ENCODE results near the gene WDR74. TPM values are rescaled to one million over a fixed set of nuclear protein-coding genes. Genes with fewer than 3 reads are reported as not detected.
A peak's percentile ranks its signal among the peaks of the same experiment; 100 is the strongest.
"Not testable (repeated sequence)": the region's sequence is repeated elsewhere in the genome, so short reads cannot be mapped to it uniquely, and the experiment has no call there.

WDR74 gene
- total RNA-seq, 5 donors from 2014 or later (not counting 1 experiment from before 2014, with no cell fraction given) = 91.3 to 239 (median 103) TPM

GRCh38 chr11:62828130-62828529 lies 11.3 kb downstream of the WDR74 start:
- H3K27me3 Mint-ChIP-seq; H3K9me3 ChIP-seq; H3K9me3 Mint-ChIP-seq; H3K27ac ChIP-seq (ENCODE audit: low read length); H3K27me3 ChIP-seq (replicated peaks in 1 of 2; ENCODE audit: control insufficient read depth in 2 of 2, extremely low read depth in 1 of 2, insufficient read depth in 2 of 2, low read length in 1 of 2); DNase-seq; H3K4me3 ChIP-seq (ENCODE audit: control insufficient read depth in 1 of 2, extremely low read depth in 1 of 2, low read length in 1 of 2); H3K27ac Mint-ChIP-seq; ATAC-seq (replicated peaks in 1 of 4); H3K4me3 Mint-ChIP-seq: not testable (repeated sequence)
- ChIA-PET CTCF (interaction anchor here in 1 of 2 donors (0.6 kb wide), 1 partner anchor 53 kb away, joined by 8 read pairs; no protein-coding TSS in a partner anchor), POLR2A (interaction anchor here (0.6 to 2.5 kb wide), 6 partner anchors 12 to 732 kb away, joined by 3 to 6 read pairs (median 3); no protein-coding TSS in a partner anchor)
- peaks cover 13 to 39% of the 10 kb centered on the region in 2 experiments for H3K4me1 ChIP-seq (ENCODE audit: control insufficient read depth in 1 of 2, extremely low read depth in 1 of 2, insufficient read depth in 2 of 2, low read length in 2 of 2)
- peaks cover 29% of the 10 kb centered on the region for H3K36me3 Mint-ChIP-seq
- peaks cover 11 to 52% of the 10 kb centered on the region in 2 donors for H3K36me3 ChIP-seq (ENCODE audit: control insufficient read depth in 2 of 2, extremely low read depth in 1 of 2, insufficient read depth in 1 of 2, low read length in 1 of 2)
- H3K4me1 Mint-ChIP-seq = peaks cover 26 to 47% (median 38%) of the 10 kb centered on the region in 3 donors
- WGBS (ENCODE audit: insufficient coverage) = 92% methylated on average over 4 of the region's 8 CpGs

- Mint-ChIP-seq H3K9me3 (no peaks in the 10 kb centered on the region), H3K27me3 (no peaks in the 10 kb centered on the region), H3K4me3 (no peak overlapping the region), H3K27ac (no peak overlapping the region), H3K36me3 (peaks cover 45% of the 10 kb centered on the region), H3K4me1 (peaks cover 0 to 22% (median 13%) of the 10 kb centered on the region in 3 donors)
- ChIA-PET CTCF (no interaction called here), POLR2A (interaction anchor here (0.9 to 1.3 kb wide), 3 partner anchors 11 to 18 kb away, joined by 3 to 4 read pairs (median 3); no protein-coding TSS in a partner anchor)
- WGBS (ENCODE audit: insufficient coverage) = 92% methylated on average over 2 of the region's 3 CpGs
- no peak for DNase-seq
- H3K9me3 ChIP-seq = no peaks in the 10 kb centered on the region
- no peak overlapping the region for H3K4me3 ChIP-seq (ENCODE audit: control insufficient read depth in 1 of 2, extremely low read depth in 1 of 2, low read length in 1 of 2)
- ATAC-seq (replicated peaks in 1 of 4) = no peak
- H3K27me3 ChIP-seq (replicated peaks in 1 of 2; ENCODE audit: control insufficient read depth in 2 of 2, extremely low read depth in 1 of 2, insufficient read depth in 2 of 2, low read length in 1 of 2) = no peaks in the 10 kb centered on the region
- peaks cover 0 to 5% of the 10 kb centered on the region in 2 experiments for H3K4me1 ChIP-seq (ENCODE audit: control insufficient read depth in 1 of 2, extremely low read depth in 1 of 2, insufficient read depth in 2 of 2, low read length in 2 of 2)
- peaks cover 26 to 83% of the 10 kb centered on the region in 2 donors for H3K36me3 ChIP-seq (ENCODE audit: control insufficient read depth in 2 of 2, extremely low read depth in 1 of 2, insufficient read depth in 1 of 2, low read length in 1 of 2)
- H3K27ac ChIP-seq (ENCODE audit: low read length) = no peak overlapping the region
Measured at GRCh38 chr11:62823677-62824076, 15.7 kb downstream of the WDR74 start.

- WGBS (ENCODE audit: insufficient coverage) = 88% methylated on average over 3 of the region's 4 CpGs
- H3K36me3 Mint-ChIP-seq = peaks cover 18% of the 10 kb centered on the region
Measured at GRCh38 chr11:62817129-62817528, 22.3 kb downstream of the WDR74 start.

GRCh38 chr11:62816557-62816956 lies 22.8 kb downstream of the WDR74 start:
- Mint-ChIP-seq H3K36me3 (peaks cover 18% of the 10 kb centered on the region), H3K4me3 (no peak overlapping the region), H3K4me1 (no peaks in the 10 kb centered on the region), H3K27ac (no peak overlapping the region), H3K9me3 (no peaks in the 10 kb centered on the region), H3K27me3 (no peaks in the 10 kb centered on the region)
- Histone ChIP-seq H3K4me3 (ENCODE audit: control insufficient read depth in 1 of 2, extremely low read depth in 1 of 2, low read length in 1 of 2) (no peak overlapping the region), H3K27ac (ENCODE audit: low read length) (no peak overlapping the region), H3K36me3 (ENCODE audit: control insufficient read depth in 2 of 2, extremely low read depth in 1 of 2, insufficient read depth in 1 of 2, low read length in 1 of 2) (peaks cover 14 to 37% of the 10 kb centered on the region in 2 donors), H3K4me1 (ENCODE audit: control insufficient read depth in 1 of 2, extremely low read depth in 1 of 2, insufficient read depth in 2 of 2, low read length in 2 of 2) (no peaks in the 10 kb centered on the region), H3K9me3 (no peaks in the 10 kb centered on the region), H3K27me3 (replicated peaks in 1 of 2; ENCODE audit: control insufficient read depth in 2 of 2, extremely low read depth in 1 of 2, insufficient read depth in 2 of 2, low read length in 1 of 2) (no peaks in the 10 kb centered on the region)
- ATAC-seq (replicated peaks in 1 of 4) (no peak), DNase-seq (no peak)
- ChIA-PET CTCF (interaction anchor here in 1 of 2 donors (0.6 to 1.6 kb wide), 4 partner anchors 16 to 501 kb away, joined by 4 to 6 read pairs (median 4); no protein-coding TSS in a partner anchor), POLR2A (interaction anchor here (0.5 to 2.0 kb wide), 10 partner anchors 12 to 1390 kb away, joined by 3 to 9 read pairs (median 4); partner anchors contain the start of gene MTA2 (in 1 of the 2))
- WGBS (ENCODE audit: insufficient coverage) = no CpG with 5 or more reads among the region's 8 CpGs

More at GRCh38 chr11:62817129-62817528, 22.3 kb downstream of the WDR74 start:
- DNase-seq (no peak), ATAC-seq (replicated peaks in 1 of 4) (no peak)
- Histone ChIP-seq H3K36me3 (ENCODE audit: control insufficient read depth in 2 of 2, extremely low read depth in 1 of 2, insufficient read depth in 1 of 2, low read length in 1 of 2) (peaks cover 18 to 43% of the 10 kb centered on the region in 2 donors), H3K27ac (ENCODE audit: low read length) (no peak overlapping the region), H3K9me3 (no peaks in the 10 kb centered on the region), H3K4me1 (ENCODE audit: control insufficient read depth in 1 of 2, extremely low read depth in 1 of 2, insufficient read depth in 2 of 2, low read length in 2 of 2) (no peaks in the 10 kb centered on the region), H3K4me3 (ENCODE audit: control insufficient read depth in 1 of 2, extremely low read depth in 1 of 2, low read length in 1 of 2) (no peak overlapping the region), H3K27me3 (replicated peaks in 1 of 2; ENCODE audit: control insufficient read depth in 2 of 2, extremely low read depth in 1 of 2, insufficient read depth in 2 of 2, low read length in 1 of 2) (no peaks in the 10 kb centered on the region)
- ChIA-PET CTCF (interaction anchor here in 1 of 2 donors (1.6 kb wide), 1 partner anchor 31 kb away, joined by 5 read pairs; no protein-coding TSS in a partner anchor), POLR2A (interaction anchor here (0.5 to 2.0 kb wide), 7 partner anchors 11 to 215 kb away, joined by 3 to 9 read pairs (median 6); partner anchors contain the start of gene MTA2 (in 1 of the 2))
- no peak overlapping the region for H3K4me3 Mint-ChIP-seq
- no peaks in the 10 kb centered on the region for H3K9me3 Mint-ChIP-seq
- H3K4me1 Mint-ChIP-seq = no peaks in the 10 kb centered on the region
- H3K27ac Mint-ChIP-seq = no peak overlapping the region
- H3K27me3 Mint-ChIP-seq = no peaks in the 10 kb centered on the region

GRCh38 chr11:62811659-62812058 lies 27.7 kb downstream of the WDR74 start:
- H3K4me1 Mint-ChIP-seq = peaks cover 0 to 2% (median 0%) of the 10 kb centered on the region in 3 donors
- H3K27me3 ChIP-seq (replicated peaks in 1 of 2; ENCODE audit: control insufficient read depth in 2 of 2, extremely low read depth in 1 of 2, insufficient read depth in 2 of 2, low read length in 1 of 2) = no peaks in the 10 kb centered on the region
- no CpG with 5 or more reads among the region's 2 CpGs for WGBS (ENCODE audit: insufficient coverage)
- H3K27ac Mint-ChIP-seq = peak overlapping the region in 1 of 2 donors; percentile 9
- H3K4me3 Mint-ChIP-seq = no peak overlapping the region
- H3K27me3 Mint-ChIP-seq = no peaks in the 10 kb centered on the region
- H3K36me3 ChIP-seq (ENCODE audit: control insufficient read depth in 2 of 2, extremely low read depth in 1 of 2, insufficient read depth in 1 of 2, low read length in 1 of 2) = peaks cover 6 to 11% of the 10 kb centered on the region in 2 donors
- no peak for DNase-seq
- H3K4me3 ChIP-seq (ENCODE audit: control insufficient read depth in 1 of 2, extremely low read depth in 1 of 2, low read length in 1 of 2) = no peak overlapping the region
- no peaks in the 10 kb centered on the region for H3K4me1 ChIP-seq (ENCODE audit: control insufficient read depth in 1 of 2, extremely low read depth in 1 of 2, insufficient read depth in 2 of 2, low read length in 2 of 2)
- ATAC-seq (replicated peaks in 1 of 4) = peak in 1 of 4 experiments; percentile 9
- H3K9me3 ChIP-seq = no peaks in the 10 kb centered on the region
- no peak overlapping the region for H3K27ac ChIP-seq (ENCODE audit: low read length)
- ChIA-PET POLR2A (interaction anchor here (0.6 to 0.7 kb wide), 2 partner anchors 24 to 40 kb away, joined by 3 to 16 read pairs; no protein-coding TSS in a partner anchor), CTCF (no interaction called here)
- no peaks in the 10 kb centered on the region for H3K9me3 Mint-ChIP-seq
- H3K36me3 Mint-ChIP-seq = peaks cover 3% of the 10 kb centered on the region

- POLR2A ChIA-PET = no interaction called here
Measured at GRCh38 chr11:62810748-62811147, 28.6 kb downstream of the WDR74 start.

More at GRCh38 chr11:62810748-62811147, 28.6 kb downstream of the WDR74 start:
- no peaks in the 10 kb centered on the region for H3K9me3 Mint-ChIP-seq
- peaks cover under 1 to 7% of the 10 kb centered on the region in 2 experiments for H3K4me1 ChIP-seq (ENCODE audit: control insufficient read depth in 1 of 2, extremely low read depth in 1 of 2, insufficient read depth in 2 of 2, low read length in 2 of 2)
- peak overlapping the region; percentile 9 to 58 for H3K27ac Mint-ChIP-seq
- H3K27me3 ChIP-seq (replicated peaks in 1 of 2; ENCODE audit: control insufficient read depth in 2 of 2, extremely low read depth in 1 of 2, insufficient read depth in 2 of 2, low read length in 1 of 2) = no peaks in the 10 kb centered on the region
- WGBS (ENCODE audit: insufficient coverage) = 58% methylated on average over 1 of the region's 1 CpG
- H3K9me3 ChIP-seq = no peaks in the 10 kb centered on the region
- no peaks in the 10 kb centered on the region for H3K27me3 Mint-ChIP-seq
- no peak overlapping the region for H3K27ac ChIP-seq (ENCODE audit: low read length)
- no peak overlapping the region for H3K4me3 Mint-ChIP-seq
- no peak for DNase-seq
- H3K36me3 Mint-ChIP-seq = peaks cover 3% of the 10 kb centered on the region
- peaks cover 3 to 10% of the 10 kb centered on the region in 2 donors for H3K36me3 ChIP-seq (ENCODE audit: control insufficient read depth in 2 of 2, extremely low read depth in 1 of 2, insufficient read depth in 1 of 2, low read length in 1 of 2)
- H3K4me3 ChIP-seq (ENCODE audit: control insufficient read depth in 1 of 2, extremely low read depth in 1 of 2, low read length in 1 of 2) = no peak overlapping the region
- peaks cover 0 to 11% (median 5%) of the 10 kb centered on the region in 3 donors for H3K4me1 Mint-ChIP-seq
- ATAC-seq (replicated peaks in 1 of 4) = no peak
- CTCF ChIA-PET = no interaction called here
